22Rv1 (cell line): ENCODE data around the gene SNX6.

Experiments used
- ZFX ChIP-seq: fragments of 450-650 bp; IDR thresholded peaks from 2 replicates; pipeline ENCODE4 v1.6.1; 2017; ENCODE audit warnings: antibody characterized with exemption, borderline replicate concordance
- TF ChIP-seq, protein P1 (sequence below): fragments of 450-650 bp; IDR thresholded peaks from 2 replicates; pipeline ENCODE4 v1.5.1; 2017; ENCODE audit warnings: mild to moderate bottlenecking

GRCh38 chr14:34604995-34605394 lies 25.0 kb downstream of the SNX6 start:
- TF ChIP-seq, protein P1, sequence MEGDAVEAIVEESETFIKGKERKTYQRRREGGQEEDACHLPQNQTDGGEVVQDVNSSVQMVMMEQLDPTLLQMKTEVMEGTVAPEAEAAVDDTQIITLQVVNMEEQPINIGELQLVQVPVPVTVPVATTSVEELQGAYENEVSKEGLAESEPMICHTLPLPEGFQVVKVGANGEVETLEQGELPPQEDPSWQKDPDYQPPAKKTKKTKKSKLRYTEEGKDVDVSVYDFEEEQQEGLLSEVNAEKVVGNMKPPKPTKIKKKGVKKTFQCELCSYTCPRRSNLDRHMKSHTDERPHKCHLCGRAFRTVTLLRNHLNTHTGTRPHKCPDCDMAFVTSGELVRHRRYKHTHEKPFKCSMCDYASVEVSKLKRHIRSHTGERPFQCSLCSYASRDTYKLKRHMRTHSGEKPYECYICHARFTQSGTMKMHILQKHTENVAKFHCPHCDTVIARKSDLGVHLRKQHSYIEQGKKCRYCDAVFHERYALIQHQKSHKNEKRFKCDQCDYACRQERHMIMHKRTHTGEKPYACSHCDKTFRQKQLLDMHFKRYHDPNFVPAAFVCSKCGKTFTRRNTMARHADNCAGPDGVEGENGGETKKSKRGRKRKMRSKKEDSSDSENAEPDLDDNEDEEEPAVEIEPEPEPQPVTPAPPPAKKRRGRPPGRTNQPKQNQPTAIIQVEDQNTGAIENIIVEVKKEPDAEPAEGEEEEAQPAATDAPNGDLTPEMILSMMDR = no peak
- TF ChIP-seq ZFX = no peak
